NAMALWA (cell line): Measurements from ENCODE around the gene IRAK4.

Source experiments
- DNase-seq: peaks from one replicate; pipeline ENCODE4 v3.0.0-alpha.2; 2015; ENCODE audit warnings: low spot score

Gene IRAK4

GRCh38 chr12:43836475-43836989, 77.8 kb downstream of the IRAK4 start:
- DNase-seq, result peak; percentile 44
